HG03460 (cell line): Measurements from ENCODE around the gene MXI1.
"Not testable (repeated sequence)": the region's sequence is repeated elsewhere in the genome, so short reads cannot be mapped to it uniquely, and the experiment has no call there.

Source experiments
- ATAC-seq: cut with Tn5 transposase; IDR thresholded peaks from one replicate; pipeline ENCODE4 v1.9.1; 2021; ENCODE audit not compliant: unreplicated experiment

Gene MXI1

DNA sequence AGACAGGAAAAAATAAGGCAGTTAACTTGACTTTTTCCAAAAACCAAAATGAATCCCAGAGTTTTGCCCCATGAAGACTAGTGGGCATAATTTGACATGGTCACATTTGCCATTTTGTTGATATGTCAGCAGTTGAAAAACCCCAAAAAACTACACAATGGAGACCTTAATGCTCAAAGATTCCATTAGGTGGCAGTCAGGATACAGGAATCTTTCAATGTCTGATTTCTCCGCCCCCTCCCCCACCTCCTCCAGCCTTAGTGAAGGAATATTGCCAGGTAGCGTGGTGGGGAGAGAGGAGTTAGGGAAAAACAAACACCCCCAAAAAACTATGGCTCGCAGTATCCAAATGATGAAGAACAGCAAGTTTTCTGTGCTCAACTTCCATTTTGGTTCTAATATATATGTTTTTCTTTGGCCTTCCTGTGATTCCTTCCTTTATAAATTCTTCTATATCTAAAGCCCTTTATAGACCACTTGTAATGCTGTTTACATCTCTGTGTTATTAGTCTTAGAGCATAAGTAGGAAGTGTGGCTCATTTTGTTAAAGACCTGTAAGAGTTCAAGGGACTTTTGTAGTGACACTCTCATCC lies 104.0 kb downstream of the MXI1 start:
- no peak for ATAC-seq

DNA sequence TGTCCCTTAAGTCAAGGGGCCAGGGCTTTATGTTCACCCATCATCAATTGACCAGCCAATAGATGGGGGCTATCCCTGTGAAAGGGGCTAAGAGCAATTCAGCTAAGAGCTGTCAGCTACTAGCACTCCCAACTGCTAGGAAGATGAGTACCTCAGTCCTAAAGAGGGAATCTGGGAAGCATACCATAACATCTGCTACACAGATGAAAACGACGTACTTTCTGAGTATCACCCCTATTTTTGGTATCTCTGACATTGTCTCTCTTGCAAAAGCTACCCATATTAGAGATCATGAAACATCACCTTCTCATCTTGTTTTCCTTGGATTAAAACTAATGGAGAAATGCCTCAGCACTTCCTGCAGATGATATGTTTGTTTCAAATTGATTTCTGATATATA lies 104.8 kb downstream of the MXI1 start:
- ATAC-seq = no peak

GRCh38 chr10:110313674-110314073 lies 106.3 kb downstream of the MXI1 start:
- ATAC-seq = no peak

DNA sequence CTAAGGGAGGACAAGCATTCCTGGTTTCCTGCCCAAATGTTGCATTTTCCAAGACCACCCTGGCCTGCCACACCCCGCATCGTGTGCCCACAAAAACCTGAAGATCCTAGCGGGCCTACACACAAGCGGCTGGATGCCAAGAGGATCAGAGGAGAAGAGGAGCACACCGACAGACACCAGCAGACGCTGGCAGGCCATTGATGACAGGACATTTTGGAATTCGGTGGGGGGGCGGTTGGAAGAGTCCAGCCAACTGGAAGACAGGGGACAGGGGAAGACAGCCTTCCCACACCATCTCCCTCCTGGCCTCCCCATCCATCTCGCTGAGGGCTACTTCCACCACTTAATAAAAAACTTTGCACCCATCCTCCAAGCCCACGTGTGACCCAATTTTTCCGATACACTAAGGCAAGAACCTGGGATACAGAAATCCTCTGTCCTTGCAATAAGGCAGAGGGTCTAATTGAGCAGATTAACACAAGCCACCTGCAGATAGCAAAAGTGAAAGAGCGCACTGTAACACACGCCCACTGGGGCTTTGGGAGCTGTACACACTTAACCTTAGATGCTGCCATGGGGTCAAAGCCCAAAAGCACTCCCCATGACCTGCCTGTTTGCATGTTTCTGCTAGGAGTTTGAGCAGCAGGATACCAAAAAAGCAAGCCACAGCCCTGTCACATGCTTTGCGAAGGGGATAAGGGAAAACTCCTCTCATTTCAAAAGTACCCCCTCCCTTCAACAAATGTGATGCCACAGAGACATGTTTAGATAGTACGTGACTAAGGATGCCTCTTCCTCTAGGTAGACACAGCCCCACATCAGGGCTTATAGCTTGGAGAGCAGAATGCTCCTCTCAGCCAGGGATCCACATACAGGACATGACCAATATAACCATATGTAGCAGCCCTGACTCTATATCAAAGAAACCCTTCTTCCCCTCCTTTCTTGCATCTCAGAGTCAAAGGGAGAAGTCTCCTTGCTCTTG lies 110.8 kb downstream of the MXI1 start:
- ATAC-seq = no peak

- ATAC-seq = no peak
Observed at GRCh38 chr10:110321869-110322620, 114.6 kb downstream of the MXI1 start.

- no peak for ATAC-seq
Observed at GRCh38 chr10:110323503-110323902, 116.1 kb downstream of the MXI1 start.

GRCh38 chr10:110324201-110324804 lies 116.9 kb downstream of the MXI1 start:
- ATAC-seq = peak; percentile 47

DNA sequence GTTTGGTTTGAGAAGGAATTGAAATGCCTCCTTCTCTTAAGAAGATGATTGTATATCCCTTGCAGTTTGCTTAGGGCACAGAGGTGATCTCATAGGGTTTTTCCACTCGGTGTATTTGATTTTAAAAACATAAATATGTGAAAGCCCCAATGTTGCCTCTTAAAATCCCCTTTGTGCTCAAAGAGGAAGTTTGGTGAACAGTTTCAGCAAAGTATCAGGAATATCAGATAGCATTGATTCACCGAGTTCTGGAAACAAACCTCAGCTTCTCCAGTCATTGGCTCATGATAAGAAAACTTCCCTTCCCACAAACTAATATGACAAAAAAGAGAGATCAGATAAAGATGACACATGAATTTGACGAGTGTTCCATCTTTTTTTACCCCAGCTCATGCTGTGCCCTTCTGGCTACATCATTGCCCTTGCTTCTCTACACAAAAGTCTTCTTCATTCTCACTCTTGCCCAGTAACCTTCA lies 117.4 kb downstream of the MXI1 start:
- ATAC-seq = peak; percentile 50

DNA sequence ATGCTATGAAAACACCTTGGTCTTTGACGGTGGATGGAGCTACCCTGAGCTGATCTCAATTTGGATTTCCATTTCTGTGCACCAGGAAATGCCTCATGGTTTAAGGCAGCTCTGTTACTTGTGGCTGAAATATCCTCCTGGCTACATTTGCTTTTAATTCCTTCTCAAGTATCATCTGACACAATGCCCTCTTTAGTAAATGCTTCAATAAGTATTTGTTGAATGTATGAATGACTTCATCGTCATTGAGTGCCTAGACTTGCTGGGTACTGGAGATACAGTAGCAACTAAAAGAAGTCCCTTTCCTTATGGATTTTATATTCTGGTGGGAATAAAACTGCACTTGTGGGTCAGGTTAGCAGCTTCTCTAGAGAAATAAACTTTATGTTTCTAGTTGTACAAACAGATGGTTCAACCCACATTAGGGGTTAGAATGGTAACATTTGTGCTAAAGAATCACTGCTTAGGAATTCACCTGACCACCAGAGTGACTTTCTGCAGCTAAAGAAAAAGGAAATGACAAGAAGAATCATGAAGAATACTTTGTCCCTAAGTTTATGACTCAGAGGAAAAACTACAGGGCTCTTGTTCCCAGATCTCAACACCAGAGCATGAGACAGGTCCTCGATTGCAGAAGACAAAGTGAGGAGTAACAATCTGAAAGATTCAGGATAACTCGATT lies 119.1 kb downstream of the MXI1 start:
- ATAC-seq = peak; percentile 38

DNA sequence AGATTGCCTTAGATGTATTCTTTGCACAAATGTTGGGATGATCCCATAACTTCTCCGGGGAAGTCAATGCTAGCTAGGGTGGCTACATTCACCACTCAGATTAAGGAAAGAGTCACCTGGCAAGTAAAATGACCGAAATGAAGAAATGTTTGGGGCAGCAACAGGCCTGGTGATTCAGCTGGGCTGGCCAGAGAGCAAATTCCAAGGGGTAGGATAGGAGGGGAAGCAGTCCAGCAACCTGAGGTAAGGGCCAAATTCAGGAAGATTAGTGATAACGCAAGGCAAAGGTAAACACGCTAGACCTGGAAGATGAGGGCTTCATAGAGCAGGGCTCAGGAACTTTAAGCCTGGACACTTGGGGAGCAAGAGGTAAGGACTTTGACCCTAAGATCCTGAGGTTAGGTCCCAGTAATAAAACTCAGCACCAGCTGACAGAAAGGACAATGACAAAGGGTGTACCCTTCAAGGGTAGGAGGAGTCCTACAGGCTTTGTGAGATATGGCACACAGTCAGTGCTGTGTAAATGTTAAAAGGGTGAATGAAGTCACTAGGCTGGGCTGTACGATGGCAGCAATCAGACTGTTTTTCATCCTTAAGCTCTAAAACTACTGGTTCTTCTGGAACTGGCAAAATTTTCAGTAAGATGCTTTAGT lies 120.0 kb downstream of the MXI1 start:
- ATAC-seq = no peak

DNA sequence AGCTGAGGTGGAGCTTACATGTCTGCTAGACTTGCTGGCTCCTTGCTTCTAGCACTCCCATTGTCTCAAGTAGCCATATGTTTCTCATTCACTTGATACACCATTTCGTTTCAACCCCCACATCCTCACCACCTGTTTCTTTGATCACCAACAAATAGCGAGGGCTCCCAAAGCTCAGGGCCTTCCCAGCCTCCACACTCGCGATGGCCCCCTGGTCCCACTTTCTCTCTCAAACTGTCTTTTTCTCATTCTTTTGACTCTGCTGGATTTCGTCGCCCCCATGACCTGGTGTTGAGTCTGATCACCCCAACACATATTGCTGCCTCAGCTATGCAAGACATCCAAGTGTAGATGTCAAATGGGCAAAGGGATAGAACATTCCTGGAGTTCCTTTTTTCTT lies 123.3 kb downstream of the MXI1 start:
- no peak for ATAC-seq

DNA sequence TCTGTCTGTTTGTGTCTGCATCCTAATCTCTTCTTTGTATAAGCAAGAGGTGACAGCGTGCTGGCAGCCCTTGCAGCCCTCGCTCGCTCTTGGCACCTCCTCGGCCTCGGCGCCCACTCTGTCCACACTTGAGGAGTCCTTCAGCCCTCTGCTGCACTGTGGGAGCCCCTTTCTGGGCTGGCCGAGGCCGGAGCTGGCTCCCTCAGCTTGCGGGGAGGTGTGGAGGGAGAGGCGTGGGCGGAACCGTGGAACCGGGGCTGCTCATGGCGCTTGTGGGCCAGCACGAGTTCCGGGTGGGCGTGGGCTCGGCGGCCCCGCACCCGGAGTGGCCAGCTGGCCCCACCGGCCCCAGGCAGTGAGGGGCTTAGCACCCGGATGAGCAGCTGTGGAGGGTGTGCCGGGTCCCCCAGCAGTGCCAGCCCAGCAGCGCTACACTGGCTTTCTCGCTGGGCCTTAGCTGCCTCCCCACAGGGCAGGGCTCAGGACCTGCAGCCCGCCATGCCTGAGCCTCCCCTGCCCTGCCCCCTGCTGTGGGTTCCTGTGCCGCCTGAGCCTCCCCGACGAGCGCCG lies 123.9 kb downstream of the MXI1 start:
- not testable (repeated sequence) for ATAC-seq

DNA sequence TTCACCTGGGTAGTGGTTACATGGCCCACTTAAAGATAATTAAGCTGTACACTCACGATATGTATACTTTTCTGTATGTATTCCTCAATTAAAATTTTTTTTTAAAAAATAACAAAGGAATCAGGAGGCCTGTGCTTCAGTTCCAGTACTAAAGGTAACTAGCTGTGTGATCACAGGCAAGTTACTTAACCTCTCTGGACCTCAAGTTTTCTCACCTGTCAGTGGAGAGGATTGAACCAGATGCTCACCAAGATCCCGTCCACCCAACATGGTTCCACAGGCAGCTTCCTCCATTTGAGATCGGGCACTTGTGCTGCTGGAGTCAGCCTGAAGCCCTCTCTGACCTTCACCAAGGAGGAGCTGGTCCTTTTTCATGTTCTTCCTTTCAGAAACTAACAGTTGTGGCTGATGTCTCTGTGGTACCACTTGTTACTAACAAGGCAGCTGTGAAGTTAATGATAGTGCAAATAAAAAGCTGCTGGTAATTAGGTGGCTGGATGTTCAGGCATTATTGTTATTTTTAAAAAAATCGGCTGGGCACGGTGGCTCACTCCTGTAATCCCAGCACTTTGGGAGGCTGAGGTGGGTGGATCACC lies 126.8 kb downstream of the MXI1 start:
- ATAC-seq = no peak

- ATAC-seq = no peak
Observed at GRCh38 chr10:110335314-110336064, 128.1 kb downstream of the MXI1 start.

- ATAC-seq = no peak
Observed at GRCh38 chr10:110336111-110336721, 128.8 kb downstream of the MXI1 start.
